ENCODE data around the gene PRPF40A.
A peak's percentile ranks its signal among the peaks of the same experiment; 100 is the strongest.

The PRPF40A gene

DNA sequence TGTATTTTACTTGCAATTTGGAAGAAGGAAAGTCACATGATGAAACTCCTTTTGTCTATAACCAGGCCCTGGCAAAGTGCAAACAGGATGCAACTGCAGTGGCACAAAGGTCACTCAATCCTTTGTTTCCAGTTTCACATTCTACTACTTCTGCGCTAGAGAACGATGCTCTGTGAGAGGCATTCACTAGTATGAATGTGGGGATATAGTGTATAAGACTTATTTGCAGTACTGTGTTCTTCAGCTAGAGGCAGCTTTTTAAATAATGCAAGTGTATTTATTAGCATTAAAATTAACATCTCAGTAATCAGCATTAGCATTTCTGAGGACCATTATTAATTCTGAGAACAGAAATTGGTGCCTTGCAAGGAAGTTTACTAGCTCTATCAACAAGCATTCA, 68.9 kb downstream of the PRPF40A start:
- no peak for DNase-seq

DNA sequence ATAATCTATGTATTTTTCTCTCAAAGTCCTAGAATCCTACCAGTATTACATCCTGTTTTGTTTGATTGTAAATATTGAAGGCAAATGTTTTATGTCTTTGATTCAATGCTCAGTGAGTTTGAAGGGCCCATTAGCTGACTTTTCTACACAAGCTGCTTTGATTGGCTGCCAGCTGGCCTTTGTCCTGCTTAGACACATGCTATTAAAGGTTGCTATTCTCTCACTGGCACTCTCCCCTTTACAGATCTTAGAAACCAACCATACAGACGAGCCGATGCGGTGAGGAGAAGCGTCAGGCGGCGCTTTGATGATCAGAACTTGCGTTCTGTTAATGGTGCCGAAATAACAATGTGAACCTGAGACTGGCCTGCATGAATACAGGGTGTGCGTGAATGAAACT, 69.7 kb downstream of the PRPF40A start:
- no peak for DNase-seq

GRCh38 chr2:152646775-152647174, 70.5 kb downstream of the PRPF40A start:
- DNase-seq: peak; percentile 92

- DNase-seq: no peak
These were observed 71.0 kb downstream of the PRPF40A start for GRCh38 chr2:152646264-152646663.

- no peak for DNase-seq
These were observed 72.9 kb downstream of the PRPF40A start for GRCh38 chr2:152644189-152644873.

GRCh38 chr2:152638590-152638989, 78.7 kb downstream of the PRPF40A start:
- no peak for DNase-seq

DNA sequence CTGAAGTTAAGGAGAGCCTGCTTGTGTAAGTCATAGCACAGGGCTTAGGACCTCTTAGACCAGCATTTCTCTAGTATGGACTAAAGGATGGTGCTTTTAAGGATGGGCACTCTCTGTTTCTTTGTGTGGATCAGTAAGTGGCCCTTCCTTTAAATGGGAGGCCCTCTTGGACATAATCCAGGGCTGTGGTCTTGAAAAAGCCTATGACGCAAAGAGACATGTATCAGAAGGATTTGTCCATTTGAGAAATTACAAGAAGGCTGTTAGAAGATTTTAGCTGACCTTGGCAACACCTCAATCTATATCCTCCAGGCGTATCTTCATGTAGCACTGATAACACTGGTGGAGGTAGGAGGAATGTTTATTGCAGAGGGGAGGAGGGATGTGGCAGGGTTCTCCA, 79.2 kb downstream of the PRPF40A start:
- DNase-seq: no peak

DNA sequence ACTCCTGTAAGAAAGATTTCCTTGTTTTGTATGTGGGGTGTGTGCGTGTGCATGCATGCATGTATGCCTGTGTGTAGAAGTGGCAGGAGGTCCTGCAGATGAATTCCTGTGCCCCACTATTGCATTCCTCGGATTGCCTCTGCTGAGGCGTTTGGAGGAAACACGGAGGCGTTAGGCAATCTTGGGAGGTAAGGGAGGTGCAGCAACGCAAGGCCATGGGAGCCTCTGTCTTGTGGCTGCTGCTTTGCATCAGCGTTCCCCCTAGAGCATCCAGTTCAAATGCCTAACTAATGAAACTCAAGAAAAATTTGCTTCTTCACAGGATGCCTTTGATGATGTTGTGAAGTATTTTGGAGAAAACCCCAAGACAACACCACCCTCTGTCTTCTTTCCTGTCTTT, 80.0 kb downstream of the PRPF40A start:
- DNase-seq: no peak

- DNase-seq: peak; percentile 45
These were observed 81.5 kb downstream of the PRPF40A start for GRCh38 chr2:152635635-152636298.

- no peak for DNase-seq
These were observed 84.5 kb downstream of the PRPF40A start for GRCh38 chr2:152632736-152633135.

GRCh38 chr2:152630466-152630865, 86.8 kb downstream of the PRPF40A start:
- no peak for DNase-seq

GRCh38 chr2:152629202-152629601, 88.1 kb downstream of the PRPF40A start:
- no peak for DNase-seq

DNA sequence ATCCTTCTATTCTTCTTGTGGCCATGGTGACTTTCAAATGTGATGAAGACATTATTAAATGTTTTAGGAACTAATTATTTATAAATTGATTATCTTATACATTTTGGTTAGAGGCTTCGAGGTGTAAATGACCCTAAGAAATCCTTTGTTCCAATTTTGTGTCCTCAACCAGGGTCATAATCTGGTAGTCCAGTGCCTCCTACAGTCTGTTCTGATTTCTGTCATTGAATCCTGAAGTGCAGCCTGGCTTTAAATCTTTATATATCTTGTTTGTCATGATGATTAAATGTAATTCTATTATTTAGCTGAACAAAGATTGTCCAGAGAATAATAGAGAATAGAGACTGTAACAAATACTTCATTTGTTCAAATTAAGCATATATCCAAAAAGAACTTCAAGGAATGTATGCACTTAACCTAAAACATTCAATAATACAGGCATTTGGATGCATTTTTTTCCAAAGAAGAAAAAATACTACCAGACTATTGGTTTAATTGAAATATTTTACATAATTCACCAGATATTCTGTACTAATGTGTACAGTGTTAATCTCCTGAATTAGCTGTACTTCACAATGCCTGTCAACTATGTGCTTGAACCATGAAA, 89.8 kb downstream of the PRPF40A start:
- DNase-seq: peak; percentile 24

DNA sequence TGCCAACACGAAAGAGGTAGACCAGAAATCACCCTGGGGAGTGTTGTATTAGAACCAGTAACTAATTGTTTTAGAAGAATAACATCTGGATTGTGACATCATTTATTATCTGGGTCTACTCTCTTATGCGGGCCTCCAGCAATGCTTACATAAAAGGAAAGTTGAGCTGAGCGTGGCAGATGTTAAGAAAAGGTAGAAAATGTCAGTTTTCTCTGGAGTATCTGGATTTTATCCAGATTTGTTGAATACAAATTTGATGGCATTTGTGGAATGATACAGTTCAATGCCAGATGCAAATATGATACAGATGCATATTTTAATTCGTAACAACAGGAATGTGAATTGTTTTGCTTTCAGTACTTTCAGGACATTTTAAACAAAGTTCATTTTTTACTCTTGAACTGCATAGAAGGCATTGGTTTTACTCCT, 90.3 kb downstream of the PRPF40A start:
- DNase-seq: no peak

DNA sequence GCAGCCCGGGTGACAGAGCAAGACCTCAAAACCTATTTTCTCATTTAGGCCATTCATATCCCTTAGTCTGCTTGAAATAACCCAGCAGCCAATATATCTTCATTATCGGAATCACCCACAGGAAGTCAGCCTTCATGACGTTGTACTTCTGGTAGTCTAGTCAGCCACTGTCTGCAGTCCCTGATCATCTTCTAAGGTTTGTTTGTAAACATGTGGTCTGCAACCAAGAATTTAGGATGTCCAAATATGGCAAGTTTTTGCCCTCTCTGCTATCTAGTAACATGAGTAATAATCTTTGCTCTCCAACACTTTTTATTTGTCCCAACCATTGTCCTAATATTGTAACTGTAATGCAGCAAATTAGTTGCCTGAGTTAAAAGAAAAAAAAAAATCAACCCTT, 92.5 kb downstream of the PRPF40A start:
- no peak for DNase-seq

- DNase-seq: no peak
These were observed 93.5 kb downstream of the PRPF40A start for GRCh38 chr2:152623775-152624174.

DNA sequence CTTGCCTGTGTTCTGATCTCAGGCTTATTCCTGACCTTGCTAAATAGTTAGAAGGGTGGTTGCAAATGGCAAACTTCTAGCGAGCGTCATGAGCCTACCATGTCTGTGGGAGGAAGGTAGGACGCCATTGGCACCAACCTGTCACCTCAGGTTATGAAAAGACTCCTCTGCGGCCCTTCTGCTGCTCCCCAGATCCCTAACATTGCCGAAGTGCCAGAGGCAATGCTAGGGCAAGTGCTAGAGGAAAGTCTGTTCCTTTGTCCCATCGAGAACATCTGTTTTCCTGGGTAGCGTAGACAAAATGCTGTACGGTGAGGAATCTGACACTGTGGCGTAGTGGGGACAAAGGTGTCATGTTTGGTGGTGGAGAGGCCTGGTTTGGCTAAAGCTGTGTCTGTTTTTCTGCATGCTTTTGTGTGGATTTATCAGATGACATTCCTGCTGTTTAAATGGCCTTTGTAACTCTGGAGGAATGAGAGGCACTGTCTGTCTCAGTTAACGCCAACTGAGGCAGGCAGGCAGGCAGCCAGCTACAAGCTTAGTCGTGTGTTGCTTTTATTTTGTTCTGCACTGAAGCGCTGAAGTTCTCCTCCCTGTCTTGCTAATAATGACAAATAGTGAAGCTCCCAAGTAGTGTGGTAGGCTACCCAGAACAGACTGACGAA, 94.1 kb downstream of the PRPF40A start:
- DNase-seq: no peak

- no peak for DNase-seq
These were observed 95.0 kb downstream of the PRPF40A start for GRCh38 chr2:152622219-152622618.

- DNase-seq: no peak
These were observed 96.3 kb downstream of the PRPF40A start for GRCh38 chr2:152620985-152621384.

GRCh38 chr2:152620208-152620607, 97.1 kb downstream of the PRPF40A start:
- DNase-seq: no peak

DNA sequence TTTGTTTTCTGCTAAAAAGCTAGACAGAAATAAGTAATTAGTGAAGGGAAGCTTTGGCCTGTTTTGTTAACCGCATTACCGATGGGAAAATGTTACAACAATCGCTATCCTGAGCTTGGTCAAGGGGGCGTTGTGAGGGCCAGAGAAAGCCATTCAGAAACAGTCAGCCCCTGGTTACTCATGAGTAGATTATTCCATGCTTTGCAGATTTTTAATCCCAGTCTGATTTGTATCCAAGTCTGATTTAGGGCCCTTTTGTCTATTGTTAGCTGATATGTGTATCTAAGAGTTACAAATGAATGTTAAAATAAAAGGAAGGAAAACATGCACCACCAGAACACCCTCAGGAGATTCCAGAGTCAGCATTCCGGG, 99.1 kb downstream of the PRPF40A start:
- DNase-seq: no peak

GRCh38 chr2:152617456-152618192, 99.6 kb downstream of the PRPF40A start:
- no peak for DNase-seq

DNA sequence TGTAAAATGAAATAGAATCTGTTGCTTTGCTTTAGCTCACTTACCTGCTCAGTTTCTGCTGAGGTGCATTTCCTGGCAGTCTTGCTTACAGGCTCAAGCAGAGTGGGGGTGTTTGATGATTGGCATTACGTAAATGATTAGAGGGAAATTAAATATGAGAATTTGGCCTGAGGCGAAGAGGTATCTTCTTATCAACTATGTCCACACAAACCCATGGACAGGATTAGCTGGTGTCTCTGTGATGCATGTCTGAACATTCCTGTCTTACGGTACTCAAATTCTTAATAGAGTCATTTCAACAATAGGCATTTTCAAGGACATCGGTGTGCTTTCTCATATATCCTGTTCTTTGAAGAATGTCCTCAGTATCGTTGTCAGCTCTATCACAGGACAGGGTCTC, 102.1 kb downstream of the PRPF40A start:
- DNase-seq: no peak
